HepG2 (cell line): Measurements from ENCODE around the gene ANKRD60. TPM values are rescaled to one million over a fixed set of nuclear protein-coding genes. Genes with fewer than 3 reads are reported as not detected.

Experiments
- ATAC-seq: fragments of 200-7000 bp; cut with Tn5 transposase; 3 replicates; pipeline ENCODE4 v1.9.1; 2020; ENCODE audit warnings: mild to moderate bottlenecking, moderate library complexity
- BruUV-seq: library from RNA; stranded (reverse); fragments of 400-500 nt; replicated peaks from 2 replicates; lab custom pipeline; 2021; lab: Mats Ljungman, UMichigan
- CTCF ChIA-PET: fragments of 300-600 bp; formaldehyde crosslinking; extraction: SDS; loops from one replicate; lab custom pipeline; 2021; ENCODE audit warnings: low total read pairs, inconsistent platforms, low intra/inter-chr PET ratio; lab: Yijun Ruan, JAX
- POLR2A ChIA-PET: fragments of 350-600 bp; sonication (Branson Sonifier 250); formaldehyde crosslinking; loops from one replicate; lab custom pipeline; 2020; ENCODE audit warnings: antibody characterized with exemption, inconsistent platforms; lab: Yijun Ruan, JAX
- DNase-seq: peaks from one replicate; pipeline ENCODE4 v3.0.0-alpha.2; 2015; ENCODE audit warnings: low spot score
- FAIRE-seq: peaks from 3 replicates; lab custom pipeline; 2011; peaks lifted over from hg19 to GRCh38; lab: Jason Lieb, UNC
- H2AFZ ChIP-seq: one replicate; pipeline ENCODE4 v1.6.1; 2011; ENCODE audit warnings: low read length, inconsistent platforms
- H3K27ac ChIP-seq: fragments of 300-600 bp; 3 replicates; pipeline ENCODE4 v1.8.0; 2011; ENCODE audit warnings: mixed run types, mild to moderate bottlenecking, mixed read lengths, low read length, inconsistent platforms; ENCODE audit not compliant: insufficient read depth; ENCODE audit errors: extremely low read length
- H3K27me3 ChIP-seq, 2 experiments: fragments of 200-600 bp in 1 of 2; 2 replicates in 1 of 2; 3 replicates in 1 of 2; pipeline versions ENCODE4 v1.6.0 to v1.8.0; 2011; ENCODE audit warnings: low read length in 2 of 2, mild to moderate bottlenecking in 2 of 2, moderate library complexity in 2 of 2, inconsistent platforms in 1 of 2; ENCODE audit not compliant: insufficient read depth in 2 of 2, control insufficient read depth in 1 of 2
- H3K36me3 ChIP-seq, 2 experiments: fragments of 200-600 bp in 1 of 2; replicated peaks in 1 of 2; 2 replicates in 1 of 2; 3 replicates in 1 of 2; pipeline versions ENCODE4 v1.5.1 to v1.8.0; 2011; ENCODE audit warnings: low read length in 2 of 2, inconsistent platforms in 1 of 2; ENCODE audit not compliant: insufficient read depth in 2 of 2, control insufficient read depth in 1 of 2
- H3K4me1 ChIP-seq: 2 replicates; pipeline ENCODE4 v1.5.1; 2012; ENCODE audit warnings: low read length, inconsistent platforms; ENCODE audit not compliant: insufficient read depth
- H3K4me2 ChIP-seq: 2 replicates; pipeline ENCODE4 v1.6.0; 2011; ENCODE audit warnings: low read depth, low read length, inconsistent platforms
- H3K4me3 ChIP-seq, 3 experiments: fragments of 200-600 bp in 1 of 3; sonication (generic), shearing (Covaris generic) in 1 of 3; replicated peaks in 1 of 3; 2 replicates each; pipeline ENCODE4 v1.5.1; 2011 to 2016; ENCODE audit warnings: low read length in 3 of 3, inconsistent platforms in 2 of 3, low read depth in 2 of 3, mild to moderate bottlenecking in 2 of 3, control low read depth in 1 of 3, mixed read lengths in 1 of 3; ENCODE audit not compliant: insufficient read depth in 1 of 3
- H3K79me2 ChIP-seq: one replicate; pipeline ENCODE4 v1.6.1; 2011; ENCODE audit warnings: low read length, inconsistent platforms; ENCODE audit not compliant: insufficient read depth
- H3K9ac ChIP-seq: 2 replicates; pipeline ENCODE4 v1.6.0; 2011; ENCODE audit warnings: mild to moderate bottlenecking, low read depth, low read length, inconsistent platforms; ENCODE audit not compliant: insufficient read depth
- H3K9me3 ChIP-seq: 2 replicates; pipeline ENCODE4 v1.5.1; 2012; ENCODE audit warnings: mild to moderate bottlenecking, low read length
- H4K20me1 ChIP-seq: 2 replicates; pipeline ENCODE4 v1.6.0; 2011; ENCODE audit warnings: inconsistent platforms, mild to moderate bottlenecking, low read length, moderate library complexity; ENCODE audit not compliant: insufficient read depth
- BRF2 ChIP-seq: sonication (generic); formaldehyde crosslinking; IDR thresholded peaks from 2 replicates; pipeline ENCODE4 v1.8.1; 2022; ENCODE audit warnings: mild to moderate bottlenecking, missing genetic modification reagents
- CBX1 ChIP-seq: IDR thresholded peaks from one replicate; pipeline ENCODE4 v1.6.1; 2016; ENCODE audit warnings: antibody characterized with exemption, low read depth
- CEBPB ChIP-seq: IDR thresholded peaks from 2 replicates; pipeline ENCODE4 v1.6.1; 2011; ENCODE audit warnings: low read depth, low read length, improper control_type of control experiment, borderline replicate concordance
- GLI4 ChIP-seq: sonication (generic); formaldehyde crosslinking; IDR thresholded peaks from 2 replicates; pipeline ENCODE4 v1.5.1; 2020; ENCODE audit warnings: missing genetic modification reagents, mild to moderate bottlenecking, moderate library complexity, borderline replicate concordance
- GRHL1 ChIP-seq: sonication (generic); formaldehyde crosslinking; conservative IDR thresholded peaks from 2 replicates; pipeline ENCODE4 v1.8.0; 2022; ENCODE audit warnings: missing genetic modification reagents
- KMT2A ChIP-seq: sonication (generic); formaldehyde crosslinking; IDR thresholded peaks from 2 replicates; pipeline ENCODE4 v1.4.0; 2020; ENCODE audit warnings: missing genetic modification reagents
- MXD3 ChIP-seq: IDR thresholded peaks from 2 replicates; pipeline ENCODE4 v1.6.1; 2016; ENCODE audit warnings: mild to moderate bottlenecking, missing biosample characterization, missing genetic modification reagents
- NRL ChIP-seq: sonication (generic); formaldehyde crosslinking; IDR thresholded peaks from 2 replicates; pipeline ENCODE4 v1.5.0; 2020; ENCODE audit warnings: missing genetic modification reagents, mild to moderate bottlenecking, moderate library complexity, borderline replicate concordance
- ONECUT2 ChIP-seq: sonication (generic); formaldehyde crosslinking; IDR thresholded peaks from 2 replicates; pipeline ENCODE4 v1.4.0; 2020; ENCODE audit warnings: missing genetic modification reagents
- PRMT3 ChIP-seq: sonication (generic); formaldehyde crosslinking; IDR thresholded peaks from 2 replicates; pipeline ENCODE4 v1.8.1; 2022; ENCODE audit warnings: low read depth, mild to moderate bottlenecking, moderate library complexity, missing genetic modification reagents, borderline replicate concordance
- ZKSCAN1 ChIP-seq: fragments of 150-350 bp; IDR thresholded peaks from 2 replicates; pipeline ENCODE4 v1.6.1; 2014; ENCODE audit warnings: low read length
- ZNF260 ChIP-seq: sonication (generic); formaldehyde crosslinking; IDR thresholded peaks from 2 replicates; pipeline ENCODE4 v1.4.0; 2020; ENCODE audit warnings: missing genetic modification reagents, low read depth, mild to moderate bottlenecking, borderline replicate concordance
- ZNF446 ChIP-seq: sonication (generic); formaldehyde crosslinking; IDR thresholded peaks from 2 replicates; pipeline ENCODE4 v1.5.0; 2020; ENCODE audit warnings: mild to moderate bottlenecking, missing genetic modification reagents
- ZNF776 ChIP-seq: sonication (generic); formaldehyde crosslinking; IDR thresholded peaks from 2 replicates; pipeline ENCODE4 v1.4.0; 2020; ENCODE audit warnings: mild to moderate bottlenecking, missing genetic modification reagents
- WGBS: methylation state at CpG from one replicate; pipeline ENCODE4 v1.1.6; 2017; ENCODE audit warnings: low lambda C conversion rate; 5-methylcytosine and 5-hydroxymethylcytosine counted together
- in situ Hi-C: cut with HindIII; loops from 2 replicates; pipeline ENCODE4 v1.10.0; 2017; ENCODE audit warnings: low pct_unique_long_range_greater_than_20kb; ENCODE audit not compliant: extremely low pct_ligation_motif_present
- intact Hi-C: fragments of 100-400 bp; cut with micrococcal nuclease; formaldehyde crosslinking; loops from one replicate; pipeline ENCODE4 v1.10.0; 2022; ENCODE audit not compliant: unreplicated experiment
- polyA plus RNA-seq, 8 experiments: library from polyadenylated mRNA; depleted of rRNA in 3 of 8; stranded (reverse) in 7 of 8; unstranded in 1 of 8; fragments of >200 nt; fragmentation: Illumina TruSeq in 4 of 8; extraction: Trizol in 4 of 8; gene quantifications; 2 replicates each; pipeline versions ENCODE4 v1.2.1 to v1.2.3, GENCODE V29; 2011 to 2016; ENCODE audit warnings: low read depth in 4 of 8, missing spikeins in 1 of 8, mixed read lengths in 1 of 8; ENCODE audit not compliant: insufficient read depth in 1 of 8
- total RNA-seq, 5 experiments: library from RNA; depleted of rRNA; stranded (reverse); fragments of >200 nt; fragmentation: Illumina TruSeq; extraction: Trizol; gene quantifications; 2 replicates each; pipeline ENCODE4 v1.2.3, GENCODE V29; 2016; ENCODE audit warnings: low read depth in 1 of 5

ANKRD60 gene
- total and polyA plus RNA-seq, 2 of the 13 experiments (the other 11 are each of a cell fraction or from before 2014, with no cell fraction given) = not detected

GRCh38 chr20:58245181-58245891 lies 16.9 kb upstream of the ANKRD60 start (continued):
- no peak for TF ChIP-seq GRHL1 (CRISPR knock-in tag)
- TF ChIP-seq, all 625 proteins: peak for 0

- DNase-seq (no peak), ATAC-seq (no peak), FAIRE-seq (no peak)
- H3K27me3 ChIP-seq = no peaks in the 10 kb centered on the region
- H3K27ac ChIP-seq = no peak overlapping the region
- CTCF ChIA-PET = no interaction called here
- H3K79me2 ChIP-seq = no peaks in the 10 kb centered on the region
- no peak overlapping the region for H3K9ac ChIP-seq
- no peaks in the 10 kb centered on the region for H4K20me1 ChIP-seq
- no TSS peak for BruUV-seq
- H3K9me3 ChIP-seq = no peaks in the 10 kb centered on the region
- H3K4me3 ChIP-seq = no peak overlapping the region
- WGBS = 75% methylated on average over 7 of the region's 7 CpGs
- H3K4me2 ChIP-seq = no peak overlapping the region
- TF ChIP-seq CEBPB (no peak), KMT2A (no peak), BRF2 (CRISPR knock-in tag) (no peak), NRL (no peak), ZNF260 (CRISPR knock-in tag) (no peak), GLI4 (CRISPR knock-in tag) (no peak), ZNF446 (CRISPR knock-in tag) (no peak), ONECUT2 (CRISPR knock-in tag) (no peak), CBX1 (no peak), MXD3 (no peak), ZKSCAN1 (no peak), PRMT3 (CRISPR knock-in tag) (no peak), ZNF776 (CRISPR knock-in tag) (no peak)
- in situ Hi-C loops = loop anchor here (5.0 to 10.0 kb wide), 2 partner anchors 203 to 410 kb away; partner anchors contain the start of gene STX16
- POLR2A ChIA-PET = no interaction called here
- H2AFZ ChIP-seq = no peak overlapping the region
- H3K4me1 ChIP-seq = no peaks in the 10 kb centered on the region
- H3K36me3 ChIP-seq = no peaks in the 10 kb centered on the region
- intact Hi-C loops = loop anchor here (5.0 kb wide), 2 partner anchors 143 to 593 kb away; partner anchors contain the start of gene VAPB
Measured at GRCh38 chr20:58244517-58245030, 16.1 kb upstream of the ANKRD60 start.
